ENCODE data around the gene TFDP2.

TFDP2 gene

GRCh38 chr3:142000325-142000870, 148.9 kb downstream of the TFDP2 start:
- peaks cover 9 to 62% of the 10 kb centered on the region in 2 donors for H3K36me3 ChIP-seq (replicated peaks in 1 of 2; ENCODE audit: control insufficient read depth in 2 of 2, insufficient read depth in 2 of 2, low read length in 2 of 2)
- no peaks in the 10 kb centered on the region for H3K79me1 ChIP-seq (ENCODE audit: low read depth, low read length)
- H2BK15ac ChIP-seq (ENCODE audit: low read length): no peak overlapping the region
- WGBS, 2 donors (ENCODE audit: extremely low coverage in 2 of 2, insufficient read length in 2 of 2, insufficient replicate concordance in 1 of 2): no CpG with 5 or more reads among the region's 2 CpGs
- no peak overlapping the region for H2BK5ac ChIP-seq (ENCODE audit: low read length)
- H3K4me2 ChIP-seq (ENCODE audit: insufficient read depth, low read length, poor library complexity, severe bottlenecking): no peak overlapping the region
- H2BK12ac ChIP-seq (ENCODE audit: low read length): no peak overlapping the region
- no peak overlapping the region for H3K14ac ChIP-seq (ENCODE audit: low read length)
- H4K8ac ChIP-seq (ENCODE audit: low read depth, low read length): no peak overlapping the region
- H3K4ac ChIP-seq (ENCODE audit: low read length): no peak overlapping the region
- no peak overlapping the region for H3K18ac ChIP-seq (ENCODE audit: low read length)
- no peak overlapping the region for H2AFZ ChIP-seq (ENCODE audit: low read length)
- H3K27me3 ChIP-seq (ENCODE audit: control insufficient read depth in 3 of 3, insufficient read depth in 3 of 3, low read depth in 1 of 3, low read length in 3 of 3): no peaks in the 10 kb centered on the region
- no peak for DNase-seq (ENCODE audit: low spot score)
- no peak overlapping the region for H4K91ac ChIP-seq (ENCODE audit: low read depth, low read length, poor library complexity)
- H3K4me1 ChIP-seq (ENCODE audit: control insufficient read depth in 2 of 2, insufficient read depth in 1 of 2, low read depth in 1 of 2, low read length in 2 of 2): peaks cover 0 to 2% of the 10 kb centered on the region in 2 donors
- H3K23ac ChIP-seq (ENCODE audit: low read depth, low read length, poor library complexity): no peak overlapping the region
- H2AK5ac ChIP-seq (ENCODE audit: low read depth, low read length): no peak overlapping the region
- no peak overlapping the region for H3K4me3 ChIP-seq (ENCODE audit: low read length in 2 of 2)
- no peak overlapping the region for H3K27ac ChIP-seq (replicated peaks; ENCODE audit: low read length)
- no peak overlapping the region for H2BK120ac ChIP-seq (ENCODE audit: low read depth, low read length)
- peaks cover 0 to 8% of the 10 kb centered on the region in 2 donors for H3K9me3 ChIP-seq (replicated peaks in 1 of 2; ENCODE audit: control insufficient read depth in 2 of 2, insufficient read depth in 1 of 2, low read depth in 1 of 2, low read length in 2 of 2)
- H3K9ac ChIP-seq (ENCODE audit: low read depth, low read length, poor library complexity): no peak overlapping the region

- Histone ChIP-seq H3K9me3 (replicated peaks in 1 of 2; ENCODE audit: control insufficient read depth in 2 of 2, insufficient read depth in 1 of 2, low read depth in 1 of 2, low read length in 2 of 2) (peaks cover 0 to 8% of the 10 kb centered on the region in 2 donors), H2AFZ (ENCODE audit: low read length) (no peak overlapping the region), H3K9ac (ENCODE audit: low read depth, low read length, poor library complexity) (no peak overlapping the region), H3K27me3 (ENCODE audit: control insufficient read depth in 3 of 3, insufficient read depth in 3 of 3, low read depth in 1 of 3, low read length in 3 of 3) (no peaks in the 10 kb centered on the region), H2BK12ac (ENCODE audit: low read length) (no peak overlapping the region), H3K4me2 (ENCODE audit: insufficient read depth, low read length, poor library complexity, severe bottlenecking) (no peak overlapping the region), H2BK120ac (ENCODE audit: low read depth, low read length) (no peak overlapping the region), H3K79me1 (ENCODE audit: low read depth, low read length) (no peaks in the 10 kb centered on the region), H2BK15ac (ENCODE audit: low read length) (no peak overlapping the region), H3K14ac (ENCODE audit: low read length) (no peak overlapping the region), H3K36me3 (replicated peaks in 1 of 2; ENCODE audit: control insufficient read depth in 2 of 2, insufficient read depth in 2 of 2, low read length in 2 of 2) (peaks cover 7 to 62% of the 10 kb centered on the region in 2 donors), H4K8ac (ENCODE audit: low read depth, low read length) (no peak overlapping the region), H2BK5ac (ENCODE audit: low read length) (no peak overlapping the region), H4K91ac (ENCODE audit: low read depth, low read length, poor library complexity) (no peak overlapping the region), H3K4ac (ENCODE audit: low read length) (no peak overlapping the region), H3K4me1 (ENCODE audit: control insufficient read depth in 2 of 2, insufficient read depth in 1 of 2, low read depth in 1 of 2, low read length in 2 of 2) (peaks cover 0 to 2% of the 10 kb centered on the region in 2 donors), H3K18ac (ENCODE audit: low read length) (no peak overlapping the region), H2AK5ac (ENCODE audit: low read depth, low read length) (no peak overlapping the region), H3K4me3 (ENCODE audit: low read length in 2 of 2) (no peak overlapping the region), H3K23ac (ENCODE audit: low read depth, low read length, poor library complexity) (no peak overlapping the region), H3K27ac (replicated peaks; ENCODE audit: low read length) (no peak overlapping the region)
- no peak for DNase-seq (ENCODE audit: low spot score)
- WGBS, 2 donors (ENCODE audit: extremely low coverage in 2 of 2, insufficient read length in 2 of 2, insufficient replicate concordance in 1 of 2): no CpG with 5 or more reads among the region's 4 CpGs
Observed at GRCh38 chr3:141998669-141999290, 150.6 kb downstream of the TFDP2 start.

- peaks cover 7 to 68% of the 10 kb centered on the region in 2 donors for H3K36me3 ChIP-seq (replicated peaks in 1 of 2; ENCODE audit: control insufficient read depth in 2 of 2, insufficient read depth in 2 of 2, low read length in 2 of 2)
- H4K8ac ChIP-seq (ENCODE audit: low read depth, low read length): no peak overlapping the region
- H3K27ac ChIP-seq (replicated peaks; ENCODE audit: low read length): no peak overlapping the region
Observed at GRCh38 chr3:141996437-141996836, 152.9 kb downstream of the TFDP2 start.

GRCh38 chr3:141994856-141995255, 154.5 kb downstream of the TFDP2 start:
- Histone ChIP-seq H2BK5ac (ENCODE audit: low read length) (no peak overlapping the region), H4K8ac (ENCODE audit: low read depth, low read length) (no peak overlapping the region), H2BK120ac (ENCODE audit: low read depth, low read length) (no peak overlapping the region), H3K4ac (ENCODE audit: low read length) (no peak overlapping the region), H3K4me2 (ENCODE audit: insufficient read depth, low read length, poor library complexity, severe bottlenecking) (no peak overlapping the region), H3K18ac (ENCODE audit: low read length) (no peak overlapping the region), H2AK5ac (ENCODE audit: low read depth, low read length) (no peak overlapping the region), H4K91ac (ENCODE audit: low read depth, low read length, poor library complexity) (no peak overlapping the region), H3K23ac (ENCODE audit: low read depth, low read length, poor library complexity) (no peak overlapping the region), H3K27ac (replicated peaks; ENCODE audit: low read length) (no peak overlapping the region), H3K9me3 (replicated peaks in 1 of 2; ENCODE audit: control insufficient read depth in 2 of 2, insufficient read depth in 1 of 2, low read depth in 1 of 2, low read length in 2 of 2) (no peaks in the 10 kb centered on the region), H3K9ac (ENCODE audit: low read depth, low read length, poor library complexity) (no peak overlapping the region), H2AFZ (ENCODE audit: low read length) (no peak overlapping the region), H3K14ac (ENCODE audit: low read length) (no peak overlapping the region), H3K4me1 (ENCODE audit: control insufficient read depth in 2 of 2, insufficient read depth in 1 of 2, low read depth in 1 of 2, low read length in 2 of 2) (no peaks in the 10 kb centered on the region), H2BK12ac (ENCODE audit: low read length) (no peak overlapping the region), H3K36me3 (replicated peaks in 1 of 2; ENCODE audit: control insufficient read depth in 2 of 2, insufficient read depth in 2 of 2, low read length in 2 of 2) (peaks cover 2 to 66% of the 10 kb centered on the region in 2 donors), H3K79me1 (ENCODE audit: low read depth, low read length) (no peaks in the 10 kb centered on the region), H3K27me3 (ENCODE audit: control insufficient read depth in 3 of 3, insufficient read depth in 3 of 3, low read depth in 1 of 3, low read length in 3 of 3) (no peaks in the 10 kb centered on the region), H3K4me3 (ENCODE audit: low read length in 2 of 2) (no peak overlapping the region), H2BK15ac (ENCODE audit: low read length) (no peak overlapping the region)
- DNase-seq (ENCODE audit: low spot score): no peak

More at GRCh38 chr3:141996437-141996836, 152.9 kb downstream of the TFDP2 start:
- Histone ChIP-seq H2BK15ac (ENCODE audit: low read length) (no peak overlapping the region), H3K4me1 (ENCODE audit: control insufficient read depth in 2 of 2, insufficient read depth in 1 of 2, low read depth in 1 of 2, low read length in 2 of 2) (no peaks in the 10 kb centered on the region), H3K4me3 (ENCODE audit: low read length in 2 of 2) (no peak overlapping the region), H2BK12ac (ENCODE audit: low read length) (no peak overlapping the region), H3K4me2 (ENCODE audit: insufficient read depth, low read length, poor library complexity, severe bottlenecking) (no peak overlapping the region), H3K18ac (ENCODE audit: low read length) (no peak overlapping the region), H3K9ac (ENCODE audit: low read depth, low read length, poor library complexity) (no peak overlapping the region), H2AK5ac (ENCODE audit: low read depth, low read length) (no peak overlapping the region), H3K79me1 (ENCODE audit: low read depth, low read length) (no peaks in the 10 kb centered on the region), H3K4ac (ENCODE audit: low read length) (no peak overlapping the region), H3K23ac (ENCODE audit: low read depth, low read length, poor library complexity) (no peak overlapping the region), H4K91ac (ENCODE audit: low read depth, low read length, poor library complexity) (no peak overlapping the region), H2AFZ (ENCODE audit: low read length) (no peak overlapping the region), H2BK5ac (ENCODE audit: low read length) (no peak overlapping the region), H2BK120ac (ENCODE audit: low read depth, low read length) (no peak overlapping the region), H3K9me3 (replicated peaks in 1 of 2; ENCODE audit: control insufficient read depth in 2 of 2, insufficient read depth in 1 of 2, low read depth in 1 of 2, low read length in 2 of 2) (peaks cover 0 to 8% of the 10 kb centered on the region in 2 donors), H3K14ac (ENCODE audit: low read length) (no peak overlapping the region), H3K27me3 (ENCODE audit: control insufficient read depth in 3 of 3, insufficient read depth in 3 of 3, low read depth in 1 of 3, low read length in 3 of 3) (no peaks in the 10 kb centered on the region)
- no peak for DNase-seq (ENCODE audit: low spot score)
